HepG2 (cell line): Measurements from ENCODE around the gene CTDNEP1.

Experiments
- ARID3A ChIP-seq: IDR thresholded peaks from 2 replicates; pipeline ENCODE4 v1.6.1; 2012; ENCODE audit warnings: low read depth, low read length, improper control_type of control experiment
- CTCF ChIP-seq: sonication (generic); formaldehyde crosslinking; IDR thresholded peaks from 2 replicates; pipeline ENCODE4 v1.5.0; 2020; ENCODE audit warnings: mild to moderate bottlenecking, missing genetic modification reagents, moderate library complexity
- EHMT2 ChIP-seq: fragments of 200-600 bp; sonication (generic); IDR thresholded peaks from 2 replicates; pipeline ENCODE4 v1.7.0; 2017; ENCODE audit warnings: antibody characterized with exemption, low read depth, low read length, borderline replicate concordance
- EP300 ChIP-seq, 3 experiments: sonication (generic) in 1 of 3; formaldehyde crosslinking in 1 of 3; IDR thresholded peaks; 2 replicates each; pipeline versions ENCODE4 v1.5.1 to v1.6.1; 2011 to 2020; ENCODE audit warnings: low read depth in 2 of 3, low read length in 2 of 3, borderline replicate concordance in 1 of 3, improper control_type of control experiment in 1 of 3, mild to moderate bottlenecking in 1 of 3, missing genetic modification reagents in 1 of 3, moderate library complexity in 1 of 3
- ETV6 ChIP-seq: sonication (generic); formaldehyde crosslinking; conservative IDR thresholded peaks from 2 replicates; pipeline ENCODE4 v1.4.0; 2020; ENCODE audit warnings: missing genetic modification reagents
- NFE2L2 ChIP-seq: fragments of 150-350 bp; IDR thresholded peaks from 2 replicates; pipeline ENCODE4 v1.6.1; 2014; ENCODE audit warnings: low read length
- NR2C2 ChIP-seq: sonication (generic); formaldehyde crosslinking; IDR thresholded peaks from 2 replicates; pipeline ENCODE4 v1.4.0; 2020; ENCODE audit warnings: missing genetic modification reagents, mild to moderate bottlenecking, moderate library complexity, borderline replicate concordance
- SMC3 ChIP-seq: IDR thresholded peaks from 2 replicates; pipeline ENCODE4 v1.6.1; 2011; ENCODE audit warnings: low read length, improper control_type of control experiment
- ZNF136 ChIP-seq: sonication (generic); formaldehyde crosslinking; IDR thresholded peaks from 2 replicates; pipeline ENCODE4 v1.8.1; 2022; ENCODE audit warnings: low read depth, mild to moderate bottlenecking, moderate library complexity, missing genetic modification reagents
- ZNF138 ChIP-seq: sonication (generic); formaldehyde crosslinking; IDR thresholded peaks from 2 replicates; pipeline ENCODE4 v1.5.0; 2020; ENCODE audit warnings: mild to moderate bottlenecking, low read depth, missing genetic modification reagents
- ZSCAN5A ChIP-seq: sonication (generic); formaldehyde crosslinking; IDR thresholded peaks from 2 replicates; pipeline ENCODE4 v1.8.0; 2022; ENCODE audit warnings: mild to moderate bottlenecking, missing genetic modification reagents, borderline replicate concordance

- TF ChIP-seq ZNF136: no peak
- no peak for TF ChIP-seq EHMT2
- no peak for TF ChIP-seq CTCF (CRISPR knock-in tag)
- no peak for TF ChIP-seq NFE2L2
- TF ChIP-seq SMC3: no peak
- TF ChIP-seq EP300 (IDR thresholded peaks at IDR 0.05; ENCODE audit: low read depth in 2 of 2, low read length in 2 of 2): no peak
- no peak for TF ChIP-seq EP300 (CRISPR knock-in tag; IDR thresholded peaks at IDR 0.05; ENCODE audit: borderline replicate concordance)
- TF ChIP-seq ETV6: no peak
- no peak for TF ChIP-seq ZSCAN5A (CRISPR knock-in tag)
- TF ChIP-seq ARID3A: no peak
- no peak for TF ChIP-seq NR2C2
- TF ChIP-seq ZNF138 (CRISPR knock-in tag): no peak
Measured at GRCh38 chr17:7236808-7237207, 14.7 kb downstream of the CTDNEP1 start.
